HG03575 (cell line): ENCODE measurements around the gene GATAD2B.
"Not testable (repeated sequence)": the region's sequence is repeated elsewhere in the genome, so short reads cannot be mapped to it uniquely, and the experiment has no call there.

ENCODE experiments used
- ATAC-seq: cut with Tn5 transposase; IDR thresholded peaks from one replicate; pipeline ENCODE4 v1.9.1; 2021; ENCODE audit not compliant: unreplicated experiment, insufficient number of reproducible peaks, low FRiP score; ENCODE audit errors: extremely low read depth

The GATAD2B gene

DNA sequence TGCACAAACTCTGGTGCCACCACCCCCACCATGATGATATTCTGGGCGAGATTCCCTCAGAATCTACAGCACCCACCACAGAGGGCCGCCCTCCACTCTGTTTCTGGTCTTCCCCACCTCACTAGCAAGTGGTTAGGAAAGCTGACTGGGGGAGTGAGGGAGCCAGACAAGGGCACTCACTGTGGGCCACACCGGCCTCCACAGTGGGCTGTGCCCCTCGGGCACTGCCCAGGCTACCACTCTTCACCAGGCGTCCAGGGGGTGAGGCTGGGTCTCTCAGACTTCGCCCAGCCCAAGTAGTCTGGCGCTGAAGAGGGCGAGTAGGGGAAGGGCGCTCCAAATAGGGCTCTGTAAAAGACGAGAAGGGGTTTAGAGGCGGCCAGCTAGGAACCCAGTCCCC is 11.2 kb upstream of the GATAD2B start:
- no peak for ATAC-seq

- no peak for ATAC-seq
Observed at GRCh38 chr1:153933430-153933829, 10.7 kb upstream of the GATAD2B start.

- no peak for ATAC-seq
Observed at GRCh38 chr1:153932156-153933131, 9.7 kb upstream of the GATAD2B start.

GRCh38 chr1:153929981-153930948 is 7.5 kb upstream of the GATAD2B start:
- no peak for ATAC-seq

DNA sequence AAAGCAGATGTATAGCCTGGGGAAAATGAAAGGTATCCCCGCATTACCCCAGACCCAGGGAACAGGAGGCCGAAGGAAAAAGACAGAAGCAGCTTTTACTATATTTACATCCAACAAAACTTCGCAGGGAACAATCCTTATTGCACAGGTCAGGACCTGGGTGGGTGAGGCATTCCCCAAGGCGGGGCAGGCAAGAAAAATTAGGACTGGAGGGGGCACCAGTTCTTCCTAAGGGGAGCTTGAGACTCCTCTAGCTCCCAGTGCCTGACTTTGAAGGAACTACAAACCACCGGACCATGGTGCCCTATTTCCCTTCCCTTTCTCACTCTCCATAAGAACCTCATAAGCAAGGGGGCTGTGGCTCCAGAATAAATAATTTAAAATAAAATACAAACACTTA is 6.7 kb upstream of the GATAD2B start:
- ATAC-seq = no peak

DNA sequence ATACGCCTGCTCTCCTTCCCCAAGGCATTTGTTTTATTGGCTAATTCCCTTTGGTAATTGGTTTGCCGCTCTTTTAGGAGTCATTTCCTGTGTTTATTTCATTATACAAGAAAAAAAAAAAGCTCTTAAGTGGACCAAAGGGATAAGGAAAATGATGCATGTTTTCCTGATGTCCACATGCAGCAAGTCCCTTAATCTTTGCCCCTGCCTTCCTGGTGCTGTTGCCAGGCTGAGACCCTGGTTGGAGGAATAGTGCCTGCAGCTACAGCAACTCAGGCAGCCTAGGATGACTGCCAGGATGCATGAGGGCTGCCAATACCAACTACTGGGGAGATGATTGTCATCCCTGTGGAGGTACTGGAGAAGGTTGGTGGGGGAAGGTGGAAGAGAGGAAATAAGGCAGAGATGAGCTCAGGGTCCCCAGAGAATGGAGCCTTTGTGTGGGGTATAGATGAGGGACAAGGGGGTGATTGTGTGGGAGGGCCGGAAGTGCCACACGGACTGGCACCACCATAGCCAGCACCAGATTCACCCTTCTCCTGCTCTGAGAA is 6.1 kb upstream of the GATAD2B start:
- ATAC-seq = no peak

DNA sequence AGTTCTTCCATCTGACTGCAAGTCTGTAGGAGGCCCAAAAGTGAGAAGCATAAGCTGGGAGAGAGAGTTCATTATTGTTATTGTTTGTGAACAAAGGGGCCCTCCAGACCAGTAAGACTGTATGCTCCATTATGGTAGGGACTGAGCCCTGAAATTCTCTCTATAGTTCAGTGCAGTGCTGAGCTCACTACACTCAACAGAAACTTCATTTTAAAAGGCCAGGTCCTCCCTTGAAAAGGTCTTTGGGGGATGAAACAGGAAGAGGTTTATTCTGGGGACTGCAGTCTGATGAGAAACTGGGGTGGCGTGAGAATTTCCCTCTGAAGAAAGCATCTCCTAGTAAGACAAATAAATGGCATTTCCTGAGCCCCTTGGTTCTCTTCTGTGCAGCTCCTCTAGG is 5.5 kb upstream of the GATAD2B start:
- ATAC-seq = no peak

GRCh38 chr1:153926405-153926804 is 3.6 kb upstream of the GATAD2B start:
- ATAC-seq = no peak

GRCh38 chr1:153922076-153922971 is 448 bp downstream of the GATAD2B start:
- ATAC-seq = no peak

DNA sequence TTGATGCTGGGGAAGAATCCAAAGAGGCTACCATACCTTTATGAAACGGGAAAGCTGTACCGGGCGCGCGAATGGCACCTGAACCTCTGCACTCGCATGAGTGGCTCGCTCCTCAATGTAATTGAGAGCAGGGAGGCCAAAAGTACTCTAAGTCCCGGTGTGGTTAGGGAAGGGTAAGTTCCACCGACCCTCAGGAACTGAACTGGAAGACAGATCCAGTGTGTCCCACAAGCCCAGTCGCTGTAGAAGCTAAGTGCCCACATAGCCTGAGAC is 1.0 kb downstream of the GATAD2B start:
- no peak for ATAC-seq

DNA sequence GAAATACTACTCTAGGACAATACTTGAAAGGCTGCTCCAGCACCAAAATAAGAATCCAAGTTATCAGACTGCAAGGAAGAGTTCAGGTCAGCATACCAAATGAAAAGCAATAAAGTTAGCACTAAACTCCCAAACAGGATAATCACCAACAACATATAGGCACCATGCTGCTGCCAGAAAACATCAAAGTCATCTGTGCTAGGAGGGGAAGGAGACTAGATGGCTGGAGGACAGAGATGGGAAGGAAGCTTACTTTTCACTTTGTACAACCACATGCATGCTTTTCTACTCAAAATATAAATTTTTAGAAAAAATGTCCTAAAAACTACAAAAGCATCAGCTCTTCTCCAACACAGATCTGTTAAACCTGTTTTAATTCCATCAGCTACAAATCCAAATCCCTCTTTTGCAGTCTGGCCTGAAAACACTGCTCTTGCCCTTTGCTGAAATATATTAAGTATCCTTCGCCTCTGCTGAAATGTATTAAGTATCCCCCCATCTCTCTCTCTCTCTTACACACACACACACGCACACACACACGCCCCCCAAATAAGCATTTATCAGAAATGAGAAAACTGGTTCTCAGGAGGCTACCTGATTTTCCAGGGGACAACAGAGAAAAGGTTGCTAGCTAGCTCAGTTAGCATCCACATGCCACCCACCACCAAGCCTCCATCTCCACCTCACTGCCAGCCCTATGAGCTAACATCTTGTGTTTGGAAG is 1.5 kb downstream of the GATAD2B start:
- no peak for ATAC-seq

- ATAC-seq = no peak
Observed at GRCh38 chr1:153919876-153920852, 2.6 kb downstream of the GATAD2B start.

- ATAC-seq = no peak
Observed at GRCh38 chr1:153916297-153916696, 6.5 kb downstream of the GATAD2B start.

DNA sequence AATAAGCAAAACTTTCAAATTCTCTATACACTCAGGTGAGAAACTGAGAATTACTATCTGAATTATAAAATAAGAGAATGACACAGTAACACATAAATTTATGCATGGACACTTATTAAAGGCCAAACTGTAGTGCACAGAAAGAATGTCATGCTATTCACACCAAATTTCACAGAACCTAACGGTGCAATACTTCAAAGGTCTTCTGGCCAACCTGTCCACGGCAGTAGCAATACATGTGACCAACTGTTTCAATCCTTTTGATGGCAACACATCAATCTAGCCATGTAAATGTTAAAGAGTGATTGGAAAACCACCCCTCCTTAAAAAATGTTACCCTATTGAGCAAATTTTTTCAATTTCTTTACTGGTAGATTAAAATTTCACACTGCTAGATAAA is 10.4 kb downstream of the GATAD2B start:
- no peak for ATAC-seq

- not testable (repeated sequence) for ATAC-seq
Observed at GRCh38 chr1:153910560-153910959, 12.2 kb downstream of the GATAD2B start.

- no peak for ATAC-seq
Observed at GRCh38 chr1:153908071-153908470, 14.7 kb downstream of the GATAD2B start.

DNA sequence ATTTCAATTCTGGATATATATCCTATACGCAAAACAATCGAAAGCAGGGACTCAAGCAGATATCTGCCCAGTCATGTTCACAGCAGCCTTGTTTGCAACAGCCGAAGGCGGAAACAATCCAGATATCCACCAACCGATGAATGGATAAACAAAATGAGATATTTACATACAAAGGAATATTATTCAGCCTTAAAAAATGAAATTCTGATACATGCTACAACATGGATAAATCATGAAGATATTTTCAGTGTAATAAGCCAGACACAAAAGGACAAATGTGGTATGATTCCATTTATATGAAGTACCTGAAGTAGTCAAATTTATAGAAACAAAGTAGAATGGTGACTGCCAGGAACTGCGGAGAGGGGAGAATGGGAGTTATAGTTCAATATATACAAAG is 15.6 kb downstream of the GATAD2B start:
- ATAC-seq = no peak
